GM19438 (cell line): ENCODE data around the gene CCDC174.

ENCODE experiments used
- ATAC-seq: cut with Tn5 transposase; IDR thresholded peaks from one replicate; pipeline ENCODE4 v1.9.1; 2021; ENCODE audit warnings: low read depth; ENCODE audit not compliant: unreplicated experiment

CCDC174 gene

GRCh38 chr3:14698601-14699244 lies 47.2 kb downstream of the CCDC174 start:
- no peak for ATAC-seq

- no peak for ATAC-seq
These were observed 48.1 kb downstream of the CCDC174 start for GRCh38 chr3:14699643-14700042.

- no peak for ATAC-seq
These were observed 49.3 kb downstream of the CCDC174 start for GRCh38 chr3:14700891-14701290.

- no peak for ATAC-seq
These were observed 50.1 kb downstream of the CCDC174 start for GRCh38 chr3:14701676-14702075.

GRCh38 chr3:14703128-14703750 lies 51.7 kb downstream of the CCDC174 start:
- ATAC-seq = no peak

- ATAC-seq = no peak
These were observed 52.2 kb downstream of the CCDC174 start for GRCh38 chr3:14703791-14704190.

GRCh38 chr3:14706096-14706495 lies 54.5 kb downstream of the CCDC174 start:
- no peak for ATAC-seq

- no peak for ATAC-seq
These were observed 65.0 kb downstream of the CCDC174 start for GRCh38 chr3:14716591-14716990.

- ATAC-seq = no peak
These were observed 65.7 kb downstream of the CCDC174 start for GRCh38 chr3:14717307-14717706.

GRCh38 chr3:14718539-14718938 lies 67.0 kb downstream of the CCDC174 start:
- peak; percentile 63 for ATAC-seq

GRCh38 chr3:14719006-14719405 lies 67.4 kb downstream of the CCDC174 start:
- peak; percentile 67 for ATAC-seq

- ATAC-seq = no peak
These were observed 69.7 kb downstream of the CCDC174 start for GRCh38 chr3:14721126-14721864.
